Measurements from ENCODE around the gene VCP.

Gene VCP

GRCh38 chr9:35102465-35102768 is 30.0 kb upstream of the VCP start:
- Histone ChIP-seq H4K20me1 (ENCODE audit: insufficient read depth, low read length) (no peaks in the 10 kb centered on the region), H3K9me2 (ENCODE audit: low read depth, low read length) (no peaks in the 10 kb centered on the region), H3K27me3 (ENCODE audit: insufficient read depth, low read length) (no peaks in the 10 kb centered on the region), H3K4me1 (ENCODE audit: insufficient read depth, low read length, severe bottlenecking) (peaks cover 19% of the 10 kb centered on the region), H3K79me2 (ENCODE audit: insufficient read depth, low read length) (peaks cover 8% of the 10 kb centered on the region), H3K9ac (ENCODE audit: low read length) (peak overlapping the region; percentile 99), H3K36me3 (ENCODE audit: insufficient read depth, low read length) (peaks cover 26% of the 10 kb centered on the region), H2AFZ (ENCODE audit: low read length) (no peak overlapping the region), H3K4me3 (ENCODE audit: low read depth, low read length, poor library complexity, severe bottlenecking) (peak overlapping the region; percentile 98), H3K9me3 (ENCODE audit: low read length) (no peaks in the 10 kb centered on the region), H3K4me2 (ENCODE audit: low read length) (peak overlapping the region; percentile 98), H3F3A (ENCODE audit: insufficient read depth, low read length) (no peaks in the 10 kb centered on the region), H3K27ac (ENCODE audit: low read depth, low read length, poor library complexity, severe bottlenecking) (peak overlapping the region; percentile 60)
- no peak for TF ChIP-seq EZH2 (IDR thresholded peaks at IDR 0.05; ENCODE audit: borderline replicate concordance, low read length)
- TF ChIP-seq, protein P1, sequence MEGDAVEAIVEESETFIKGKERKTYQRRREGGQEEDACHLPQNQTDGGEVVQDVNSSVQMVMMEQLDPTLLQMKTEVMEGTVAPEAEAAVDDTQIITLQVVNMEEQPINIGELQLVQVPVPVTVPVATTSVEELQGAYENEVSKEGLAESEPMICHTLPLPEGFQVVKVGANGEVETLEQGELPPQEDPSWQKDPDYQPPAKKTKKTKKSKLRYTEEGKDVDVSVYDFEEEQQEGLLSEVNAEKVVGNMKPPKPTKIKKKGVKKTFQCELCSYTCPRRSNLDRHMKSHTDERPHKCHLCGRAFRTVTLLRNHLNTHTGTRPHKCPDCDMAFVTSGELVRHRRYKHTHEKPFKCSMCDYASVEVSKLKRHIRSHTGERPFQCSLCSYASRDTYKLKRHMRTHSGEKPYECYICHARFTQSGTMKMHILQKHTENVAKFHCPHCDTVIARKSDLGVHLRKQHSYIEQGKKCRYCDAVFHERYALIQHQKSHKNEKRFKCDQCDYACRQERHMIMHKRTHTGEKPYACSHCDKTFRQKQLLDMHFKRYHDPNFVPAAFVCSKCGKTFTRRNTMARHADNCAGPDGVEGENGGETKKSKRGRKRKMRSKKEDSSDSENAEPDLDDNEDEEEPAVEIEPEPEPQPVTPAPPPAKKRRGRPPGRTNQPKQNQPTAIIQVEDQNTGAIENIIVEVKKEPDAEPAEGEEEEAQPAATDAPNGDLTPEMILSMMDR (IDR thresholded peaks at IDR 0.05; ENCODE audit: low read length) = no peak

DNA sequence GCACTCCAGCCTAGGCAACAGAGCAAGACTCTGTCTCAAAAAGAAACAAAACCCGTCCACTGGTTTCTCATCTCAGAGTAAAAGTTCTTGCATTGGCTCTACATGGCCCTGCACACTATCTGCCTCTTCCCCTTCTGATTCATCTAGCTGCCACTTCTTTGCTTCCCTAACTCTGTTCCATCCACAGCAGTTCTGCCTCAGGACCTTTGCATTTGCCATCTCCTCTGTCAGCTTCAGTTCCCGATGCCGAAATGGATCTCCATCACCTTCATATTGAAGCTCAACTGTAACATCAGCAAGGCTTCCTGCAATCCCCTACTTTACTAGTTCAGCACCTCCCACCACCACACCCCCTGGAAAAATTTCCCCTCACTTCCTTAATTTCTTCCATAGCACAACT is 25.1 kb upstream of the VCP start:
- H4K20me1 ChIP-seq (ENCODE audit: insufficient read depth, low read length) = no peaks in the 10 kb centered on the region
- H3K27me3 ChIP-seq (ENCODE audit: insufficient read depth, low read length) = no peaks in the 10 kb centered on the region
- no peaks in the 10 kb centered on the region for H3F3A ChIP-seq (ENCODE audit: insufficient read depth, low read length)
- peaks cover 29% of the 10 kb centered on the region for H3K4me1 ChIP-seq (ENCODE audit: insufficient read depth, low read length, severe bottlenecking)
- H3K79me2 ChIP-seq (ENCODE audit: insufficient read depth, low read length) = peaks cover 6% of the 10 kb centered on the region
- H3K9ac ChIP-seq (ENCODE audit: low read length) = no peak overlapping the region
- no peak for TF ChIP-seq EZH2 (IDR thresholded peaks at IDR 0.05; ENCODE audit: borderline replicate concordance, low read length)
- TF ChIP-seq, protein P1 (IDR thresholded peaks at IDR 0.05; ENCODE audit: low read length) = no peak
- no peak overlapping the region for H3K4me2 ChIP-seq (ENCODE audit: low read length)
- no peaks in the 10 kb centered on the region for H3K9me2 ChIP-seq (ENCODE audit: low read depth, low read length)
- peaks cover 37% of the 10 kb centered on the region for H3K36me3 ChIP-seq (ENCODE audit: insufficient read depth, low read length)
- no peak overlapping the region for H2AFZ ChIP-seq (ENCODE audit: low read length)
- no peak overlapping the region for H3K27ac ChIP-seq (ENCODE audit: low read depth, low read length, poor library complexity, severe bottlenecking)
- H3K4me3 ChIP-seq (ENCODE audit: low read depth, low read length, poor library complexity, severe bottlenecking) = no peak overlapping the region
- no peaks in the 10 kb centered on the region for H3K9me3 ChIP-seq (ENCODE audit: low read length)

DNA sequence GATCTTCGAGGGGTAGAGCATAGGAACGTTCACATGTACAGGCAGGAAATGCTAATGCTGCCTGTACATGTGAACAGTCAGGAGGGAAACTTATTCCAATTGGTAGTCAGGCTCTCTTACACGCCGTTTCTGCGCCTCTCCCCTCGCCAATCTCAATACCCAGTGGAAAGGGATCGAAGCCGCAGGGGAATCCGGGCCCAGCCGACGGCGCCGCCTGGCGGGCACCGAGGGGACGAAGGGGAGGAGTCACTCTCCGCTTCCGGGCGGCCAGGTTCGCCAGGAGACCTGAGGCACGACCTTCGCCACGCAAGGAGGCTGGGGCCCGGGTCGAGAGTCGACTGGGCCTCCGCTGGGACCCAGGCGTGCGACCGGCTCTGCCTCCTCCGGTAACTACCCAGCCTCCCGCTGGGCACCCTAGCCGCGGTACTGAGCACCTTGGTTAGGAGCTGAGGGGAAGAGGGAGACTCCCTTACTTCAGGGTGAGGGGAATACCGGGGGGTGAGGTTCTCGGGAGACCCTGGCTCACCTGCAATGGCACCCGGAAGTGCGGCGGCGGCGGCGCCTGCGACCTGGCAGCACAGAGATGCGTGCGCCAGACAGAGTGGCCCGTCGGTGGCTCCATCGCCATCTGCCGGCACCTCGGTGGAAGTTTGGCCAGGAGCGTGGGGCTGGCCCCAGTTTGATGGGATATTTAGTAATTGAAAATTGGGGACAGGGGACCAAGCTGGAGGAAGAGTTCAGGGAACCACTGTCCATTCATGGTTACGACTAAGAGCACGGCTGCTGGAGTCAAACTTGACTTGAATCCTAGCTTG is 23.8 kb upstream of the VCP start, which contains the start of gene PIGO:
Gene PIGO (minus strand): TSS at position 557 of the 815 bp plus-strand sequence. CDS start 1,026 bp downstream, outside the sequence.
- Histone ChIP-seq H3K4me2 (ENCODE audit: low read length) (peak within 1 kb of the TSS; percentile 84), H3K9ac (ENCODE audit: low read length) (peak within 1 kb of the TSS; percentile 80), H4K20me1 (ENCODE audit: insufficient read depth, low read length) (no peaks in the 10 kb centered on the region), H3K9me2 (ENCODE audit: low read depth, low read length) (no peaks in the 10 kb centered on the region), H3K36me3 (ENCODE audit: insufficient read depth, low read length) (peaks cover 42% of the 10 kb centered on the region), H3F3A (ENCODE audit: insufficient read depth, low read length) (no peaks in the 10 kb centered on the region), H3K79me2 (ENCODE audit: insufficient read depth, low read length) (no peaks in the 10 kb centered on the region), H3K4me3 (ENCODE audit: low read depth, low read length, poor library complexity, severe bottlenecking) (peak within 1 kb of the TSS; percentile 69), H3K4me1 (ENCODE audit: insufficient read depth, low read length, severe bottlenecking) (peaks cover 17% of the 10 kb centered on the region), H3K9me3 (ENCODE audit: low read length) (no peaks in the 10 kb centered on the region), H2AFZ (ENCODE audit: low read length) (no peak within 1 kb of the TSS), H3K27me3 (ENCODE audit: insufficient read depth, low read length) (no peaks in the 10 kb centered on the region), H3K27ac (ENCODE audit: low read depth, low read length, poor library complexity, severe bottlenecking) (peak within 1 kb of the TSS; percentile 80)
- TF ChIP-seq, protein P1 (IDR thresholded peaks at IDR 0.05; ENCODE audit: low read length) = peak; percentile 65
- TF ChIP-seq EZH2 (IDR thresholded peaks at IDR 0.05; ENCODE audit: borderline replicate concordance, low read length) = no peak
